ENCODE measurements around the gene MYRIP.

Gene MYRIP

DNA sequence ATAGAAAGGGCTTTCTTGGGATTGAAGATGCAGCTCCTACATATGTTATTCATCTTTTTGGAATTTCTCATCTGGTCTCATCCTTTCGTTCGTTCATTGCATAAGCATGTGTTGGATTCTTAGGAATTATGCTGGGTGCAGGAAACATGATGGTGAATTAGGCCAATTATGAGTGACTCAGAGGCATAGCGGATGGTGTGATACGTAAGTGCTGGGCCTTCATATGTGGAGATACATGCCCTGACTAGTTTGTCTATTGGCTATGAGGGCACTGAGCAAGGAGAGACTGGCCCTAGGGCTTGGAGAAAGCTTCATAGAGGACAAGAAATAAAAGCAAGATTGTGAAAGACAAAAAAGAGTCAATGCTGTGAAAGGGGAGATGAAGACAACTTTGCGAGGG, 235.1 kb downstream of the MYRIP start:
- Histone ChIP-seq H3K27me3 (ENCODE audit: low read depth, low read length) (no peaks in the 10 kb centered on the region), H3K79me2 (ENCODE audit: low read length) (no peaks in the 10 kb centered on the region), H3K9ac (ENCODE audit: low read length) (no peak overlapping the region), H3K36me3 (replicated peaks; ENCODE audit: low read depth, low read length) (no peaks in the 10 kb centered on the region), H2AFZ (ENCODE audit: low read depth, low read length) (no peak overlapping the region), H3K9me3 (ENCODE audit: insufficient read depth, low read length) (0 out of 2 replicates have a peak, but pooled peaks cover 1% of the 10 kb centered on the region), H4K20me1 (ENCODE audit: insufficient read depth, low read length) (no peaks in the 10 kb centered on the region), H3K4me2 (ENCODE audit: low read length) (no peak overlapping the region), H3K4me3 (ENCODE audit: low read length) (no peak overlapping the region), H3K4me1 (ENCODE audit: low read length) (no peaks in the 10 kb centered on the region), H3K27ac (ENCODE audit: low read length) (no peak overlapping the region)
- no peak for TF ChIP-seq EZH2phosphoT487 (IDR thresholded peaks at IDR 0.05; ENCODE audit: low read depth)
- TF ChIP-seq, protein P1, sequence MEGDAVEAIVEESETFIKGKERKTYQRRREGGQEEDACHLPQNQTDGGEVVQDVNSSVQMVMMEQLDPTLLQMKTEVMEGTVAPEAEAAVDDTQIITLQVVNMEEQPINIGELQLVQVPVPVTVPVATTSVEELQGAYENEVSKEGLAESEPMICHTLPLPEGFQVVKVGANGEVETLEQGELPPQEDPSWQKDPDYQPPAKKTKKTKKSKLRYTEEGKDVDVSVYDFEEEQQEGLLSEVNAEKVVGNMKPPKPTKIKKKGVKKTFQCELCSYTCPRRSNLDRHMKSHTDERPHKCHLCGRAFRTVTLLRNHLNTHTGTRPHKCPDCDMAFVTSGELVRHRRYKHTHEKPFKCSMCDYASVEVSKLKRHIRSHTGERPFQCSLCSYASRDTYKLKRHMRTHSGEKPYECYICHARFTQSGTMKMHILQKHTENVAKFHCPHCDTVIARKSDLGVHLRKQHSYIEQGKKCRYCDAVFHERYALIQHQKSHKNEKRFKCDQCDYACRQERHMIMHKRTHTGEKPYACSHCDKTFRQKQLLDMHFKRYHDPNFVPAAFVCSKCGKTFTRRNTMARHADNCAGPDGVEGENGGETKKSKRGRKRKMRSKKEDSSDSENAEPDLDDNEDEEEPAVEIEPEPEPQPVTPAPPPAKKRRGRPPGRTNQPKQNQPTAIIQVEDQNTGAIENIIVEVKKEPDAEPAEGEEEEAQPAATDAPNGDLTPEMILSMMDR (IDR thresholded peaks at IDR 0.05; ENCODE audit: low read depth, low read length): no peak

DNA sequence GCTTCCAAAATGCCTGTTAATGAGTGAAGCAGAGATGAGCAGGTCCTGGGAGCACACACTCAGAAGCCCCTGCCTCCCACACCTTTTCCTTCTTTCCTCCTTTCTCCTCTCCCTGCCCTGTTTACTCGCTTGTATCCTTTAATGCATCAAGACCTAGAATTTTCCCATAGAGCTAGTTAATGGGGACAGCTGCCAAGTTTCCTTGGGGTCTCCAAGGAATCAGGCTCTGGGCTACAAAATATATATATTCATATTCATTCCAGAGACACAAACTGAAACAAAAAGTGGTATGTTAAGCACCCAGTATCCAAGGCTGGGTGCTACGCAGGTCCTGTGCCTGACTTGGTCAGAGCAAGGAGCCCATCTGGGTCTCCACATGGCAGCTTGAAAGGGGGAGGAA, 235.6 kb downstream of the MYRIP start:
- Histone ChIP-seq H3K27me3 (ENCODE audit: low read depth, low read length) (no peaks in the 10 kb centered on the region), H3K36me3 (replicated peaks; ENCODE audit: low read depth, low read length) (no peaks in the 10 kb centered on the region), H3K4me2 (ENCODE audit: low read length) (no peak overlapping the region), H3K9ac (ENCODE audit: low read length) (no peak overlapping the region), H3K4me3 (ENCODE audit: low read length) (no peak overlapping the region), H3K27ac (ENCODE audit: low read length) (no peak overlapping the region), H3K4me1 (ENCODE audit: low read length) (no peaks in the 10 kb centered on the region), H2AFZ (ENCODE audit: low read depth, low read length) (no peak overlapping the region), H3K79me2 (ENCODE audit: low read length) (no peaks in the 10 kb centered on the region), H4K20me1 (ENCODE audit: insufficient read depth, low read length) (no peaks in the 10 kb centered on the region), H3K9me3 (ENCODE audit: insufficient read depth, low read length) (0 out of 2 replicates have a peak, but pooled peaks cover 7% of the 10 kb centered on the region)
- TF ChIP-seq, protein P1 (IDR thresholded peaks at IDR 0.05; ENCODE audit: low read depth, low read length): no peak
- no peak for TF ChIP-seq EZH2phosphoT487 (IDR thresholded peaks at IDR 0.05; ENCODE audit: low read depth)

DNA sequence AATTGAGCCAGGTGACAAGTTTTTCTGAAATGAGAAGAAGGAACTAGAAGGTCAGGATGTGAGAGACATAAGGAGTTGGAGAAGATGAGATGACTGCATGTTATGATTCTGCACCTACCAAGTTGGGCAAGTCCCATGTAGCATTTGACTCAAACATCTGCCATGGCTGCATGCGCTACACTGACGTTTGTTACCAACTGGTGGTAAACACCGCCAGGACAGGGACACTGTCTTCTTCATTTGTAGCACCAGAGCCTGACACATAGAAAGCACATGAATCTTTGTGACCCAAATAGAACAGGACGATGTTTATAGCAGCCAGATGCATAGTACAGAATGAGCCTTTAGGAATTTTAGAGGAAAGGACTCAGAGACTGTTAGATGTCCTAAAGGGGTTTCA, 236.7 kb downstream of the MYRIP start:
- no peak for TF ChIP-seq EZH2phosphoT487 (IDR thresholded peaks at IDR 0.05; ENCODE audit: low read depth)
- TF ChIP-seq, protein P1 (IDR thresholded peaks at IDR 0.05; ENCODE audit: low read depth, low read length): no peak
- no peaks in the 10 kb centered on the region for H4K20me1 ChIP-seq (ENCODE audit: insufficient read depth, low read length)
- no peak overlapping the region for H3K27ac ChIP-seq (ENCODE audit: low read length)
- H3K9me3 ChIP-seq (ENCODE audit: insufficient read depth, low read length): 0 out of 2 replicates have a peak, but pooled peaks cover 11% of the 10 kb centered on the region
- no peak overlapping the region for H3K4me2 ChIP-seq (ENCODE audit: low read length)
- no peaks in the 10 kb centered on the region for H3K36me3 ChIP-seq (replicated peaks; ENCODE audit: low read depth, low read length)
- H3K9ac ChIP-seq (ENCODE audit: low read length): no peak overlapping the region
- H3K79me2 ChIP-seq (ENCODE audit: low read length): no peaks in the 10 kb centered on the region
- no peak overlapping the region for H3K4me3 ChIP-seq (ENCODE audit: low read length)
- no peaks in the 10 kb centered on the region for H3K27me3 ChIP-seq (ENCODE audit: low read depth, low read length)
- H2AFZ ChIP-seq (ENCODE audit: low read depth, low read length): no peak overlapping the region
- no peaks in the 10 kb centered on the region for H3K4me1 ChIP-seq (ENCODE audit: low read length)

DNA sequence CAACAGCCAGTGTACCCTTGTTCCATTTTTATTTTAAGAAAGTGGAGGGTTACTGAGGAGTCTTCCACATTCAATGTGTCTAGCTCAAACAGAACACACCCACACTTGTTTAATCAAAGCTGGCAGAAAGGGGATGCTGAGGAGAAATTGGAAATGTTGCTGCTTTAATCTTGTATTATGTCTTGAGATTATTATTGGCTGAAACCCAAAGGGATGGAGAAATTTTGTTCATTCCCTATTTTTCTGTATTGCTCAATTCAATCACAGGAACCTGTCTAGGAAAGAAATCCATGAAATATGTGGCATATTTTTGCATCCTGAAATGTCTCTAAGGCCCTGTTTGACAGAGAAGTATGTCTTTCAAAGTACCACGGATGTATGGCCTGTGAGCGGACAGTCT, 238.0 kb downstream of the MYRIP start:
- no peaks in the 10 kb centered on the region for H4K20me1 ChIP-seq (ENCODE audit: insufficient read depth, low read length)
- H3K36me3 ChIP-seq (replicated peaks; ENCODE audit: low read depth, low read length): no peaks in the 10 kb centered on the region
- H3K27me3 ChIP-seq (ENCODE audit: low read depth, low read length): no peaks in the 10 kb centered on the region
- H3K9me3 ChIP-seq (ENCODE audit: insufficient read depth, low read length): 0 out of 2 replicates have a peak, but pooled peaks cover 11% of the 10 kb centered on the region
- no peaks in the 10 kb centered on the region for H3K79me2 ChIP-seq (ENCODE audit: low read length)
- no peaks in the 10 kb centered on the region for H3K4me1 ChIP-seq (ENCODE audit: low read length)
- H3K27ac ChIP-seq (ENCODE audit: low read length): no peak overlapping the region
- H2AFZ ChIP-seq (ENCODE audit: low read depth, low read length): no peak overlapping the region
- no peak overlapping the region for H3K4me3 ChIP-seq (ENCODE audit: low read length)
- TF ChIP-seq, protein P1 (IDR thresholded peaks at IDR 0.05; ENCODE audit: low read depth, low read length): no peak
- TF ChIP-seq EZH2phosphoT487 (IDR thresholded peaks at IDR 0.05; ENCODE audit: low read depth): no peak
- no peak overlapping the region for H3K9ac ChIP-seq (ENCODE audit: low read length)
- no peak overlapping the region for H3K4me2 ChIP-seq (ENCODE audit: low read length)

All from OCI-LY3 (cell line).